B cell (primary cell): ENCODE results near the gene PRKAG2. TPM values are rescaled to one million over a fixed set of nuclear protein-coding genes. Genes with fewer than 3 reads are reported as not detected.

Experiments used
- ATAC-seq: fragments of 200-7000 bp; cut with Tn5 transposase; one replicate; pipeline ENCODE4 v1.10.0; 2021; ENCODE audit warnings: low read depth, mild to moderate bottlenecking, moderate number of reproducible peaks, moderate library complexity
- CTCF ChIA-PET: fragments of 350-600 bp; sonication (Branson Sonifier 250); formaldehyde crosslinking; loops from one replicate; lab custom pipeline; 2021; ENCODE audit warnings: antibody characterized with exemption, inconsistent platforms; lab: Charles Lee
- POLR2A ChIA-PET: fragments of 350-600 bp; sonication (Branson Sonifier 250); formaldehyde crosslinking; loops from one replicate; lab custom pipeline; 2021; ENCODE audit warnings: antibody characterized with exemption; lab: Charles Lee
- DNase-seq: peaks from one replicate; pipeline ENCODE4 v3.0.0; 2013
- H2AFZ ChIP-seq: 2 replicates; pipeline ENCODE4 v1.6.1; 2012; ENCODE audit warnings: mild to moderate bottlenecking, low read depth, low read length; ENCODE audit not compliant: insufficient read depth, poor library complexity, severe bottlenecking
- H3K27ac ChIP-seq, 2 donors: 1 replicate in 1 of 2; 2 replicates in 1 of 2; pipeline ENCODE4 v1.5.1; 2012 to 2013; ENCODE audit warnings: low read length in 2 of 2, mild to moderate bottlenecking in 2 of 2, moderate library complexity in 1 of 2
- H3K27me3 ChIP-seq, 4 experiments: fragments of 200-600 bp in 1 of 4; sonication (generic) in 1 of 4; replicated peaks in 1 of 4; 1 replicate in 2 of 4; 2 replicates in 2 of 4; pipeline versions ENCODE4 v1.6.1 to v1.7.0; 2013 to 2016; ENCODE audit warnings: low read length in 3 of 4, mild to moderate bottlenecking in 2 of 4, mixed read lengths in 1 of 4, moderate library complexity in 1 of 4; ENCODE audit not compliant: insufficient read depth in 4 of 4, control insufficient read depth in 3 of 4; ENCODE audit errors: control extremely low read depth in 1 of 4
- H3K36me3 ChIP-seq, 2 experiments: replicated peaks in 1 of 2; 1 replicate in 1 of 2; 2 replicates in 1 of 2; pipeline versions ENCODE4 v1.6.1 to v1.7.1; 2013; ENCODE audit warnings: low read length in 1 of 2; ENCODE audit not compliant: insufficient read depth in 2 of 2, control insufficient read depth in 1 of 2; ENCODE audit errors: control extremely low read depth in 1 of 2, extremely low read depth in 1 of 2
- H3K4me1 ChIP-seq, 2 donors: fragments of 200-600 bp in 1 of 2; sonication (generic) in 1 of 2; 1 replicate in 1 of 2; 2 replicates in 1 of 2; pipeline versions ENCODE4 v1.5.1 to v1.6.1; 2013 to 2017; ENCODE audit warnings: low read length in 2 of 2; ENCODE audit not compliant: control insufficient read depth in 2 of 2, insufficient read depth in 2 of 2
- H3K4me2 ChIP-seq: replicated peaks from 2 replicates; pipeline ENCODE3; 2012; ENCODE audit warnings: mild to moderate bottlenecking, low read depth, low read length; ENCODE audit not compliant: poor library complexity, severe bottlenecking
- H3K4me3 ChIP-seq, 5 experiments: fragments of 200-600 bp in 1 of 5; sonication (generic) in 1 of 5; 1 replicate in 3 of 5; 2 replicates in 2 of 5; pipeline versions ENCODE4 v1.5.1 to v1.7.0; 2011 to 2016; ENCODE audit warnings: low read length in 4 of 5, mild to moderate bottlenecking in 4 of 5, low read depth in 2 of 5, control low read depth in 1 of 5, moderate library complexity in 1 of 5; ENCODE audit not compliant: insufficient read depth in 1 of 5; ENCODE audit errors: control extremely low read depth in 1 of 5, extremely low read depth in 1 of 5
- H3K79me2 ChIP-seq: fragments of 200-600 bp; sonication (generic); one replicate; pipeline ENCODE4 v1.6.0; 2016; ENCODE audit warnings: low read length; ENCODE audit not compliant: control insufficient read depth, insufficient read depth
- H3K9ac ChIP-seq: fragments of 200-600 bp; sonication (generic); 2 replicates; pipeline ENCODE4 v1.6.1; 2017; ENCODE audit warnings: mild to moderate bottlenecking, low read length, moderate library complexity
- H3K9me3 ChIP-seq, 3 donors: one replicate each; pipeline versions ENCODE4 v1.6.1 to v1.7.1; 2013; ENCODE audit warnings: low read length in 2 of 3; ENCODE audit not compliant: control insufficient read depth in 2 of 3, insufficient read depth in 1 of 3; ENCODE audit errors: control extremely low read depth in 1 of 3
- H4K20me1 ChIP-seq: 2 replicates; pipeline ENCODE4 v1.6.0; 2012; ENCODE audit warnings: mild to moderate bottlenecking, low read length; ENCODE audit not compliant: insufficient read depth, control insufficient read depth, poor library complexity, severe bottlenecking
- H3K27ac Mint-ChIP-seq: one replicate; pipeline ENCODE4 v1.8.0; 2021; ENCODE audit warnings: mixed read lengths
- H3K27me3 Mint-ChIP-seq: one replicate; pipeline ENCODE4 v1.8.0; 2021; ENCODE audit warnings: mixed read lengths
- H3K4me1 Mint-ChIP-seq: one replicate; pipeline ENCODE4 v1.8.0; 2021; ENCODE audit warnings: mixed read lengths
- H3K4me3 Mint-ChIP-seq: one replicate; pipeline ENCODE4 v1.8.0; 2021; ENCODE audit warnings: mixed read lengths
- H3K9me3 Mint-ChIP-seq: one replicate; pipeline ENCODE4 v1.8.0; 2022; ENCODE audit warnings: mixed read lengths; ENCODE audit not compliant: insufficient read depth
- CTCF ChIP-seq: fragments of 200-600 bp; IDR thresholded peaks from one replicate; pipeline ENCODE4 v1.8.0; 2022; ENCODE audit warnings: antibody characterized with exemption, mild to moderate bottlenecking
- EZH2 ChIP-seq: IDR thresholded peaks from 2 replicates; pipeline ENCODE4 v1.6.1; 2012; ENCODE audit warnings: borderline replicate concordance, low read depth, mild to moderate bottlenecking, moderate library complexity, low read length; ENCODE audit not compliant: insufficient read depth, poor library complexity, severe bottlenecking
- WGBS: methylation state at CpG from one replicate; pipeline ENCODE4 v1.1.5; 2013; ENCODE audit warnings: missing lambda C conversion rate; ENCODE audit not compliant: insufficient coverage; 5-methylcytosine and 5-hydroxymethylcytosine counted together
- intact Hi-C: fragments of 100-400 bp; cut with micrococcal nuclease; formaldehyde crosslinking; loops from one replicate; pipeline ENCODE4 v1.10.0; 2022
- polyA plus RNA-seq: library from polyadenylated mRNA; depleted of rRNA; stranded (reverse); fragments of >200 nt; gene quantifications from 2 replicates; pipeline ENCODE4 v1.2.3, GENCODE V29; 2012
- total RNA-seq, 2 donors: library from RNA; stranded (reverse); fragments of 120-200 nt in 1 of 2; gene quantifications; 1 replicate in 1 of 2; 2 replicates in 1 of 2; pipeline versions ENCODE4 v1.2.3 to v1.2.4, GENCODE V29; 2013 to 2022

PRKAG2 gene
- total and polyA plus RNA-seq, 2 donors (not counting 1 experiment from before 2014, with no cell fraction given) = 22.1 to 56.3 TPM

DNA sequence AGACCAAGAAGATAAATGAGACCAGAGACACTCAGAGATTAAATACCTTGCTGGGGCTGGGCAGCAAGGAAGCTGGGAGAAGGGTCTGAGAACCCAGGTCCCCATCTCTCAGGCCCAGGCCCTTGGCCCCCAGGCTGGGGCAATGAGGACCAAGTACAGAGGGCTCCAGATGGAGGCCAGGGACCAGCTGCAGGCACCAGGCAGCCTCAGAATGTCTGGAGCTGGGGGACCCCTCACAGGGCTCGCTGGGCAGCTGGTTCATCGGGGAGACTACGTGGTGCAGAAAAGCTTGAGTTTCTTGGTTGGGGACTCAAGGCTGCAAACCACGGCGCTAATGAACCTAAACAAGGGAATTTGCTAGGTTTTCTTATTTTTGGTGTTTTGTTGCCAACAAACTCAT, 75.6 kb downstream of the PRKAG2 start:
- ChIA-PET POLR2A (no interaction called here), CTCF (interaction anchor here (2.0 kb wide), 1 partner anchor 18 kb away, joined by 8 read pairs; no protein-coding TSS in a partner anchor)
- Mint-ChIP-seq H3K9me3 (no peaks in the 10 kb centered on the region), H3K4me3 (no peak overlapping the region), H3K27me3 (no peaks in the 10 kb centered on the region), H3K27ac (no peak overlapping the region), H3K4me1 (peaks cover 14% of the 10 kb centered on the region)
- Histone ChIP-seq H2AFZ (no peak overlapping the region), H3K36me3 (no peaks in the 10 kb centered on the region), H3K79me2 (peaks cover 19% of the 10 kb centered on the region), H3K4me2 (no peak overlapping the region), H3K4me3 (no peak overlapping the region), H3K9ac (no peak overlapping the region), H4K20me1 (peaks cover 36% of the 10 kb centered on the region), H3K27ac (no peak overlapping the region), H3K9me3 (no peaks in the 10 kb centered on the region), H3K27me3 (no peaks in the 10 kb centered on the region), H3K4me1 (no peaks in the 10 kb centered on the region)
- WGBS = 98% methylated on average over 5 of the region's 5 CpGs
- TF ChIP-seq EZH2 (no peak), CTCF (no peak)
- no peak for ATAC-seq
- intact Hi-C loops = no loop called here
- no peak for DNase-seq

GRCh38 chr7:151800861-151801260, 76.1 kb downstream of the PRKAG2 start:
- POLR2A ChIA-PET = no interaction called here

More at GRCh38 chr7:151800861-151801260, 76.1 kb downstream of the PRKAG2 start:
- Histone ChIP-seq H3K79me2 (peaks cover 19% of the 10 kb centered on the region), H3K27me3 (no peaks in the 10 kb centered on the region), H3K9me3 (no peaks in the 10 kb centered on the region), H3K27ac (no peak overlapping the region), H4K20me1 (peaks cover 37% of the 10 kb centered on the region), H3K9ac (no peak overlapping the region), H3K4me3 (no peak overlapping the region), H2AFZ (no peak overlapping the region), H3K36me3 (no peaks in the 10 kb centered on the region), H3K4me2 (no peak overlapping the region), H3K4me1 (peaks cover 0 to 3% of the 10 kb centered on the region in 2 donors)
- DNase-seq (no peak), ATAC-seq (no peak)
- peaks cover 14% of the 10 kb centered on the region for H3K4me1 Mint-ChIP-seq
- H3K9me3 Mint-ChIP-seq = no peaks in the 10 kb centered on the region
- 92% methylated on average over 3 of the region's 4 CpGs for WGBS
- no peaks in the 10 kb centered on the region for H3K27me3 Mint-ChIP-seq
- CTCF ChIA-PET = interaction anchor here (1.3 to 2.0 kb wide), 2 partner anchors 18 to 19 kb away, joined by 3 to 8 read pairs; no protein-coding TSS in a partner anchor
- intact Hi-C loops = no loop called here
- no peak overlapping the region for H3K27ac Mint-ChIP-seq
- no peak overlapping the region for H3K4me3 Mint-ChIP-seq
- TF ChIP-seq CTCF (no peak), EZH2 (no peak)
